ENCODE results near the gene ETDB. TPM values are rescaled to one million over a fixed set of nuclear protein-coding genes. Genes with fewer than 3 reads are reported as not detected.
A peak's percentile ranks its signal among the peaks of the same experiment; 100 is the strongest.

Gene ETDB
- total RNA-seq, 2 donors from 2014 or later, result not detected

GRCh38 chrX:135089126-135089525 lies 31.2 kb downstream of the ETDB start:
- Histone ChIP-seq H3K27ac (no peak overlapping the region), H3K9me3 (no peaks in the 10 kb centered on the region), H3K27me3 (no peaks in the 10 kb centered on the region), H3K4me1 (no peaks in the 10 kb centered on the region), H3K36me3 (no peaks in the 10 kb centered on the region), H3K4me3 (no peak overlapping the region)
- TF ChIP-seq CTCF (IDR thresholded peaks at IDR 0.05), result no peak
- no peak for DNase-seq (ENCODE audit: low spot score)

GRCh38 chrX:135087867-135088266 lies 32.5 kb downstream of the ETDB start:
- no peaks in the 10 kb centered on the region for H3K27me3 ChIP-seq
- H3K4me1 ChIP-seq, result no peaks in the 10 kb centered on the region
- DNase-seq (ENCODE audit: low spot score), result no peak
- no peak overlapping the region for H3K27ac ChIP-seq
- H3K4me3 ChIP-seq, result no peak overlapping the region
- no peak for TF ChIP-seq CTCF (IDR thresholded peaks at IDR 0.05)
- no peaks in the 10 kb centered on the region for H3K36me3 ChIP-seq
- no peaks in the 10 kb centered on the region for H3K9me3 ChIP-seq

- no peaks in the 10 kb centered on the region for H3K9me3 ChIP-seq
- H3K27ac ChIP-seq, result no peak overlapping the region
- H3K4me3 ChIP-seq, result no peak overlapping the region
- no peaks in the 10 kb centered on the region for H3K27me3 ChIP-seq
- peak; percentile 43 to 64 for TF ChIP-seq CTCF (IDR thresholded peaks at IDR 0.05)
- H3K4me1 ChIP-seq, result no peaks in the 10 kb centered on the region
- no peak for DNase-seq (ENCODE audit: low spot score)
- H3K36me3 ChIP-seq, result no peaks in the 10 kb centered on the region
Observed at GRCh38 chrX:135086197-135086854, 34.0 kb downstream of the ETDB start.

- Histone ChIP-seq H3K27me3 (no peaks in the 10 kb centered on the region), H3K36me3 (no peaks in the 10 kb centered on the region), H3K27ac (no peak overlapping the region), H3K4me3 (no peak overlapping the region), H3K4me1 (no peaks in the 10 kb centered on the region), H3K9me3 (no peaks in the 10 kb centered on the region)
- DNase-seq (ENCODE audit: low spot score), result no peak
- no peak for TF ChIP-seq CTCF (IDR thresholded peaks at IDR 0.05)
Observed at GRCh38 chrX:135081693-135082404, 38.5 kb downstream of the ETDB start.

Other genes starting within 250 kb of the ETDB start
- 10 to 100 TPM; 18.3 to 19.7 TPM for gene MOSPD1, start 205.3 kb downstream of the ETDB start, total RNA-seq
- gene SMIM10, start 129.5 kb downstream of the ETDB start, total RNA-seq, result 1 to 10 TPM; 4.9 to 6.8 TPM
- 10 to 100 TPM in 1 of 2 donors, 1 to 10 TPM in 1; 8.2 to 13.8 TPM for gene RTL8B, start 98.0 kb downstream of the ETDB start, total RNA-seq
- 100 to 1,000 TPM; 177 to 187 TPM for gene RTL8C, start 88.2 kb downstream of the ETDB start, total RNA-seq
- 10 to 100 TPM; 27.5 to 40.3 TPM for gene RTL8A, start 68.4 kb downstream of the ETDB start, total RNA-seq
- 10 to 100 TPM in 1 of 2 donors, 1 to 10 TPM in 1; 8.3 to 17.7 TPM for gene SMIM10L2B, start 21.8 kb downstream of the ETDB start, total RNA-seq
- not detected for gene CT55, start 50.9 kb upstream of the ETDB start, total RNA-seq
- not detected for gene ETDA, start 131.5 kb upstream of the ETDB start, total RNA-seq
- not detected for gene ETDC, start 189.0 kb upstream of the ETDB start, total RNA-seq
- 1 to 10 TPM; 4.2 to 5.3 TPM for gene ZNF75D, start 223.6 kb upstream of the ETDB start, total RNA-seq
- 1 to 10 TPM; 5.6 to 6.0 TPM for gene ZNF449, start 224.3 kb upstream of the ETDB start, total RNA-seq